ENCODE data around the gene KCNC4. TPM values are rescaled to one million over a fixed set of nuclear protein-coding genes. Genes with fewer than 3 reads are reported as not detected.

The KCNC4 gene
- total RNA-seq, 1 experiment from 2014 or later: 0.24 TPM

- Histone ChIP-seq H3K9me3 (ENCODE audit: low read depth, low read length, poor library complexity, severe bottlenecking) (no peaks in the 10 kb centered on the region), H3K36me3 (ENCODE audit: insufficient read depth, low read length, poor library complexity, severe bottlenecking) (no peaks in the 10 kb centered on the region), H3K4me3 (ENCODE audit: low read depth, low read length, poor library complexity, severe bottlenecking) (no peak overlapping the region), H3K27me3 (replicated peaks; ENCODE audit: insufficient read depth, low read depth, low read length, poor library complexity) (peaks cover 12% of the 10 kb centered on the region), H3K4me1 (ENCODE audit: insufficient read depth, low read length, poor library complexity, severe bottlenecking) (peaks cover 13% of the 10 kb centered on the region), H3K27ac (ENCODE audit: low read depth, low read length, poor library complexity, severe bottlenecking) (no peak overlapping the region)
- no peak for DNase-seq (ENCODE audit: low spot score)
- no peak for TF ChIP-seq CTCF (conservative IDR thresholded peaks at IDR 0.05; ENCODE audit: low read depth, low read length)
- no peak for TF ChIP-seq EZH2 (IDR thresholded peaks at IDR 0.05; ENCODE audit: borderline replicate concordance, low read depth, low read length, poor library complexity, severe bottlenecking)
- CTCF ChIA-PET: interaction anchor here (0.6 to 4.1 kb wide), 5 partner anchors 9 to 860 kb away, joined by 7 to 82 read pairs (median 34); no protein-coding TSS in a partner anchor
- BruUV-seq (replicated peaks): no TSS peak
- POLR2A ChIA-PET (ENCODE audit: low non-redundant PET): no interaction called here
- intact Hi-C loops (cut with micrococcal nuclease; ENCODE audit: unreplicated experiment): loop anchor here (1.0 kb wide), 1 partner anchor 289 kb away; no protein-coding TSS in a partner anchor
Measured at GRCh38 chr1:110206261-110206920, 3.7 kb upstream of the KCNC4 start.

GRCh38 chr1:110207831-110208230 lies 2.3 kb upstream of the KCNC4 start:
- CTCF ChIA-PET: interaction anchor here (0.5 to 4.1 kb wide), 19 partner anchors 8 to 404 kb away, joined by 3 to 82 read pairs (median 4); partner anchors contain the start of gene RBM15
- peak; percentile 68 for DNase-seq (ENCODE audit: low spot score)
- Histone ChIP-seq H3K27ac (ENCODE audit: low read depth, low read length, poor library complexity, severe bottlenecking) (no peak overlapping the region), H3K27me3 (replicated peaks; ENCODE audit: insufficient read depth, low read depth, low read length, poor library complexity) (peaks cover 26% of the 10 kb centered on the region), H3K36me3 (ENCODE audit: insufficient read depth, low read length, poor library complexity, severe bottlenecking) (no peaks in the 10 kb centered on the region), H3K9me3 (ENCODE audit: low read depth, low read length, poor library complexity, severe bottlenecking) (no peaks in the 10 kb centered on the region), H3K4me1 (ENCODE audit: insufficient read depth, low read length, poor library complexity, severe bottlenecking) (peaks cover 14% of the 10 kb centered on the region), H3K4me3 (ENCODE audit: low read depth, low read length, poor library complexity, severe bottlenecking) (no peak overlapping the region)
- BruUV-seq (replicated peaks): no TSS peak
- POLR2A ChIA-PET (ENCODE audit: low non-redundant PET): no interaction called here
- TF ChIP-seq EZH2 (IDR thresholded peaks at IDR 0.05; ENCODE audit: borderline replicate concordance, low read depth, low read length, poor library complexity, severe bottlenecking): no peak
- TF ChIP-seq CTCF (conservative IDR thresholded peaks at IDR 0.05; ENCODE audit: low read depth, low read length): peak; percentile 85
- intact Hi-C loops (cut with micrococcal nuclease; ENCODE audit: unreplicated experiment): loop anchor here (1.0 kb wide), 2 partner anchors 104 to 252 kb away; no protein-coding TSS in a partner anchor

- peaks cover 14% of the 10 kb centered on the region for H3K4me1 ChIP-seq (ENCODE audit: insufficient read depth, low read length, poor library complexity, severe bottlenecking)
- ChIA-PET CTCF (interaction anchor here (0.5 to 4.1 kb wide), 8 partner anchors 12 to 537 kb away, joined by 3 to 82 read pairs (median 6); partner anchors contain the start of gene RBM15), POLR2A (ENCODE audit: low non-redundant PET) (interaction anchor here (0.6 kb wide), 1 partner anchor 325 kb away, joined by 4 read pairs; no protein-coding TSS in a partner anchor)
- H3K4me3 ChIP-seq (ENCODE audit: low read depth, low read length, poor library complexity, severe bottlenecking): peak overlapping the region; percentile 52
- no peaks in the 10 kb centered on the region for H3K36me3 ChIP-seq (ENCODE audit: insufficient read depth, low read length, poor library complexity, severe bottlenecking)
- no peak for DNase-seq (ENCODE audit: low spot score)
- BruUV-seq (replicated peaks): no TSS peak
- intact Hi-C loops (cut with micrococcal nuclease; ENCODE audit: unreplicated experiment): no loop called here
- H3K9me3 ChIP-seq (ENCODE audit: low read depth, low read length, poor library complexity, severe bottlenecking): no peaks in the 10 kb centered on the region
- TF ChIP-seq EZH2 (IDR thresholded peaks at IDR 0.05; ENCODE audit: borderline replicate concordance, low read depth, low read length, poor library complexity, severe bottlenecking): no peak
- TF ChIP-seq CTCF (conservative IDR thresholded peaks at IDR 0.05; ENCODE audit: low read depth, low read length): no peak
- H3K27ac ChIP-seq (ENCODE audit: low read depth, low read length, poor library complexity, severe bottlenecking): no peak overlapping the region
- H3K27me3 ChIP-seq (replicated peaks; ENCODE audit: insufficient read depth, low read depth, low read length, poor library complexity): peaks cover 37% of the 10 kb centered on the region
Measured at GRCh38 chr1:110208916-110209645, 1.0 kb upstream of the KCNC4 start.
